Common myeloid progenitor, CD34-positive (primary cell): ENCODE results near the gene TEAD1.

Experiments
- CTCF ChIA-PET: fragments of 350-600 bp; sonication (Branson Sonifier 250); formaldehyde crosslinking; loops from one replicate; lab custom pipeline; 2021; ENCODE audit warnings: antibody characterized with exemption; lab: Charles Lee
- POLR2A ChIA-PET: fragments of 350-600 bp; sonication (Branson Sonifier 250); formaldehyde crosslinking; loops from one replicate; lab custom pipeline; 2021; ENCODE audit warnings: antibody characterized with exemption; lab: Charles Lee
- DNase-seq, 3 donors: peaks; one replicate each; pipeline versions ENCODE4 v3.0.0 to v3.0.0-alpha.2; 2013
- H3K27ac ChIP-seq, 2 experiments: 1 replicate in 1 of 2; 2 replicates in 1 of 2; pipeline ENCODE4 v1.7.0; 2013; ENCODE audit warnings: inconsistent platforms in 2 of 2, low read length in 2 of 2, mild to moderate bottlenecking in 2 of 2, low read depth in 1 of 2, moderate library complexity in 1 of 2; ENCODE audit not compliant: severe bottlenecking in 2 of 2, insufficient read depth in 1 of 2, poor library complexity in 1 of 2
- H3K27me3 ChIP-seq, 5 experiments: replicated peaks in 2 of 5; 1 replicate in 3 of 5; 2 replicates in 2 of 5; pipeline versions ENCODE4 v1.6.1 to v1.7.0; 2013; ENCODE audit warnings: low read length in 4 of 5, mild to moderate bottlenecking in 2 of 5, moderate library complexity in 2 of 5, inconsistent platforms in 1 of 5; ENCODE audit not compliant: insufficient read depth in 5 of 5, control insufficient read depth in 4 of 5
- H3K36me3 ChIP-seq, 4 experiments: 1 replicate in 2 of 4; 2 replicates in 2 of 4; pipeline versions ENCODE4 v1.6.1 to v1.7.0; 2013; ENCODE audit warnings: low read length in 3 of 4, control low read depth in 1 of 4, mild to moderate bottlenecking in 1 of 4; ENCODE audit not compliant: control insufficient read depth in 4 of 4, insufficient read depth in 4 of 4
- H3K4me1 ChIP-seq, 4 experiments: 1 replicate in 3 of 4; 2 replicates in 1 of 4; pipeline versions ENCODE4 v1.6.1 to v1.7.1; 2013; ENCODE audit warnings: low read length in 3 of 4, mild to moderate bottlenecking in 3 of 4, control low read depth in 1 of 4, inconsistent platforms in 1 of 4, moderate library complexity in 1 of 4; ENCODE audit not compliant: control insufficient read depth in 4 of 4, insufficient read depth in 4 of 4; ENCODE audit errors: control extremely low read depth in 1 of 4
- H3K4me3 ChIP-seq, 7 experiments: 1 replicate in 4 of 7; 2 replicates in 3 of 7; pipeline versions ENCODE4 v1.5.1 to v1.7.0; 2013; ENCODE audit warnings: mild to moderate bottlenecking in 7 of 7, low read length in 6 of 7, moderate library complexity in 6 of 7, inconsistent platforms in 2 of 7, low read depth in 2 of 7, control low read depth in 1 of 7; ENCODE audit not compliant: insufficient read depth in 4 of 7, control insufficient read depth in 1 of 7; ENCODE audit errors: extremely low read depth in 1 of 7
- H3K9me3 ChIP-seq, 5 experiments: 1 replicate in 4 of 5; 2 replicates in 1 of 5; pipeline versions ENCODE4 v1.6.1 to v1.7.1; 2013; ENCODE audit warnings: low read length in 4 of 5, mild to moderate bottlenecking in 2 of 5, inconsistent platforms in 1 of 5, low read depth in 1 of 5, moderate library complexity in 1 of 5; ENCODE audit not compliant: control insufficient read depth in 4 of 5, insufficient read depth in 2 of 5; ENCODE audit errors: control extremely low read depth in 1 of 5
- WGBS: methylation state at CpG from one replicate; pipeline ENCODE4 v1.1.5; 2013; ENCODE audit not compliant: insufficient coverage; 5-methylcytosine and 5-hydroxymethylcytosine counted together

TEAD1 gene

GRCh38 chr11:12642806-12643428 is 31.3 kb upstream of the TEAD1 start:
- Histone ChIP-seq H3K27ac (no peak overlapping the region), H3K27me3 (peaks cover 0 to 15% (median 2%) of the 10 kb centered on the region in 5 experiments), H3K4me1 (no peaks in the 10 kb centered on the region), H3K4me3 (no peak overlapping the region), H3K36me3 (no peaks in the 10 kb centered on the region), H3K9me3 (no peaks in the 10 kb centered on the region)
- no peak for DNase-seq
- POLR2A ChIA-PET: no interaction called here
- WGBS: 80% methylated on average over 2 of the region's 6 CpGs
- CTCF ChIA-PET: no interaction called here

- ChIA-PET CTCF (no interaction called here), POLR2A (no interaction called here)
- Histone ChIP-seq H3K9me3 (no peaks in the 10 kb centered on the region), H3K27ac (no peak overlapping the region), H3K27me3 (peaks cover 0 to 16% (median 0%) of the 10 kb centered on the region in 5 experiments), H3K4me1 (no peaks in the 10 kb centered on the region), H3K36me3 (no peaks in the 10 kb centered on the region), H3K4me3 (no peak overlapping the region)
- WGBS: 100% methylated on average over 1 of the region's 2 CpGs
- DNase-seq: no peak
Measured at GRCh38 chr11:12646478-12646877, 27.7 kb upstream of the TEAD1 start.

GRCh38 chr11:12653729-12654128 is 20.5 kb upstream of the TEAD1 start:
- H3K4me1 ChIP-seq: no peaks in the 10 kb centered on the region
- CTCF ChIA-PET: no interaction called here
- H3K36me3 ChIP-seq: no peaks in the 10 kb centered on the region
- H3K4me3 ChIP-seq: no peak overlapping the region
- WGBS: 94% methylated on average over 5 of the region's 7 CpGs
- POLR2A ChIA-PET: no interaction called here
- DNase-seq: no peak
- peaks cover 0 to 8% (median 0%) of the 10 kb centered on the region in 5 experiments for H3K9me3 ChIP-seq
- no peak overlapping the region for H3K27ac ChIP-seq
- peaks cover 0 to 7% (median 0%) of the 10 kb centered on the region in 5 experiments for H3K27me3 ChIP-seq

GRCh38 chr11:12655842-12656241 is 18.4 kb upstream of the TEAD1 start:
- CTCF ChIA-PET: no interaction called here

GRCh38 chr11:12657336-12657735 is 16.9 kb upstream of the TEAD1 start:
- Histone ChIP-seq H3K27me3 (peaks cover 0 to 22% (median 0%) of the 10 kb centered on the region in 5 experiments), H3K36me3 (no peaks in the 10 kb centered on the region), H3K9me3 (peaks cover 0 to 8% (median 0%) of the 10 kb centered on the region in 5 experiments), H3K4me3 (no peak overlapping the region), H3K27ac (no peak overlapping the region), H3K4me1 (no peaks in the 10 kb centered on the region)
- CTCF ChIA-PET: interaction anchor here (0.6 kb wide), 1 partner anchor 56 kb away, joined by 3 read pairs; no protein-coding TSS in a partner anchor
- DNase-seq: no peak
- 100% methylated on average over 1 of the region's 3 CpGs for WGBS
- POLR2A ChIA-PET: no interaction called here

More at GRCh38 chr11:12655842-12656241, 18.4 kb upstream of the TEAD1 start:
- no peak for DNase-seq
- Histone ChIP-seq H3K9me3 (peaks cover 0 to 8% (median 0%) of the 10 kb centered on the region in 5 experiments), H3K27me3 (peaks cover 0 to 13% (median 0%) of the 10 kb centered on the region in 5 experiments), H3K4me1 (no peaks in the 10 kb centered on the region), H3K4me3 (no peak overlapping the region), H3K36me3 (no peaks in the 10 kb centered on the region), H3K27ac (no peak overlapping the region)
- POLR2A ChIA-PET: no interaction called here

GRCh38 chr11:12657981-12658380 is 16.2 kb upstream of the TEAD1 start:
- H3K27me3 ChIP-seq: peaks cover 0 to 20% (median 0%) of the 10 kb centered on the region in 5 experiments
- CTCF ChIA-PET: no interaction called here
- no peaks in the 10 kb centered on the region for H3K36me3 ChIP-seq
- DNase-seq: no peak
- H3K9me3 ChIP-seq: peaks cover 0 to 8% (median 0%) of the 10 kb centered on the region in 5 experiments
- POLR2A ChIA-PET: no interaction called here
- no peak overlapping the region for H3K27ac ChIP-seq
- no peaks in the 10 kb centered on the region for H3K4me1 ChIP-seq
- WGBS: no CpG with 5 or more reads among the region's 2 CpGs
- no peak overlapping the region for H3K4me3 ChIP-seq

- Histone ChIP-seq H3K36me3 (no peaks in the 10 kb centered on the region), H3K4me1 (no peaks in the 10 kb centered on the region), H3K4me3 (no peak overlapping the region), H3K9me3 (peaks cover 0 to 4% (median 0%) of the 10 kb centered on the region in 5 experiments), H3K27me3 (peaks cover 5 to 50% (median 13%) of the 10 kb centered on the region in 5 experiments), H3K27ac (no peak overlapping the region)
- DNase-seq: no peak
- ChIA-PET CTCF (no interaction called here), POLR2A (no interaction called here)
- WGBS: 86% methylated on average over 8 of the region's 8 CpGs
Measured at GRCh38 chr11:12662101-12662689, 12.0 kb upstream of the TEAD1 start.
